ENCODE data around the gene P3H1. TPM values are rescaled to one million over a fixed set of nuclear protein-coding genes. Genes with fewer than 3 reads are reported as not detected.
A peak's percentile ranks its signal among the peaks of the same experiment; 100 is the strongest.
"Not testable (repeated sequence)": the region's sequence is repeated elsewhere in the genome, so short reads cannot be mapped to it uniquely, and the experiment has no call there.

The P3H1 gene
- total RNA-seq, 1 donor from 2014 or later = 26.5 TPM

DNA sequence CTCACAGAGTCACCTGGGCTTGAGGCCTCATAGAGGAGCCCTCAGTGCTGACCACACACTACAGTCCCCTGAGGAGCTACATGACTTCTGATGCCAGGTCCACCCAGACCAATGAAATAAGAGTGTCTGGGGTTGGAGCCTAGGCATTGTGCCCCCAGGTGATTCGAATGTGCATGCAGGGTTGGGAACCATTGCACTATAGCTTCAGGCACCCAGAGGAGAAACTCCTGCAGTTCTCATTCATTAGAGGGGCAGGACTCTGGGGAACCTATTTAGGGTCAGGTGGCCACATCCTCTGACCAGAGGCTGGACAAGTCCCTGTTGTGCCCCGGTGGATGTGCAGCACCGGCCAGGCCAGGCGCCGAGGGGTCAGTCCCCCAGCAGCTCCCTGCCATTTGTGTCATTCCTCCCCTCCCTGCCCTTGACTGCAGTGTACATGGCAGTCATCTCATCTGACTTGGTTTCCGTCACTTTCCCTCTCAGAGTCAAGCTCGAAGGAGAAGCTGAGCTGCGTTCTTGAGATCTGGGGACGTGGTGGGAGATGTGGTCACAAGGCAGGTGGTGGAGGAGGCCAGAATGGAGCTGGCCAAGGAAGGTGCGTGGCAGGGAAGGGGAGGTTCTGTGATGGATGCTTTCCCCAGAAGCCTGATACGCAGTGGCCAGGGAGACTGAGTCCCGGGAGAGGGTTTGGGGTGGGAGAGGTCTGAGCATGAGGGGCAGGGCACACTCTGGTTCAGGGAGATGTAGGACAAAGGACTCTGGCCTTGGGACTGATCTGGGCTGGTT, 33.2 kb downstream of the P3H1 start:
- DNase-seq (ENCODE audit: low spot score) = peak; percentile 27
- ATAC-seq = no peak

DNA sequence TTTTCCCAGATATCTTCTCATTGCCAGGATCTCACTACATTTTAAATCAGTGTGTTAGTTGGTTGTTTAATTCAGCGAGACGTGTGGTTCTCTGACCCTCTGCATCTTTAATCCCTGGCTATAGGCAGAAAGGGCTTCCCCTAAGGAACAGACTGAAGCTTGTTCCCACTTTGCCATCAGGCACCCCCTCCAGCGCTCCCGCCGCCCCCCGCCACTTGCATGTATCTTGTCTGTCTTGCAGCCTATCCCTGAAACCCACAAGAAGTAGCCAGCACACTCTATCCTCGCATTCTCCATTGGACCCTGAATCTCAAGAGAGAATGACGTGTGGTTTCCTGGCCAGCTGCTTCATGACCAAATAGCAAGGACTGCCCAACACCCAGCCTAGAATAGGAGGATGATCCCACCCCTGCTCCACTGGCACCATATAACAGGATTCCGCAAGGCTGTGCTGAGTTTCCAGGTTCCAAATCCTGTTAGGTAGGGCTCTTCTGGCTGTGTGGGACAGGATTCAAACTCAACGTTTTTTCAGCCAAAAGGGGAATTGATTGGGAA, 34.6 kb downstream of the P3H1 start:
- ATAC-seq = no peak
- peak; percentile 15 for DNase-seq (ENCODE audit: low spot score)

DNA sequence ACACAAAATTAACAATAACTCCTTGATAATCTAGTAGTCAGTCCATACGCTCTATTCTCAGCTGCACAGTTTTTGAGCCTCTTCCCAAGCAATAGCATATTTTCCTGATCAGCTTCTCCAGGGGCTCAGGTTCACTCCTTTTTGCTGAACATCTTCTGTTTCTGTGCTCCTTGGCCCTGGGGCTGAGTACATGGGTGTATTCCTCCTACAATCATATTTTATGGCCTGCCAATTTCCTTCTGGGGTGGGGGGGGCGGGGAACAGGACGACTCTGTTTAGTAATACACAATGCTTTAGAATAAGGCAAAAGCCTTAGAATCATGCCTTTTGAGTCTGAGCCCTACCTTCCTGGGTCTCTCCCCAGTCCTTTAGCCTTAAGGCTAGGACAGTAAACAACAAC, 35.2 kb downstream of the P3H1 start:
- DNase-seq (ENCODE audit: low spot score) (no peak), ATAC-seq (no peak)

DNA sequence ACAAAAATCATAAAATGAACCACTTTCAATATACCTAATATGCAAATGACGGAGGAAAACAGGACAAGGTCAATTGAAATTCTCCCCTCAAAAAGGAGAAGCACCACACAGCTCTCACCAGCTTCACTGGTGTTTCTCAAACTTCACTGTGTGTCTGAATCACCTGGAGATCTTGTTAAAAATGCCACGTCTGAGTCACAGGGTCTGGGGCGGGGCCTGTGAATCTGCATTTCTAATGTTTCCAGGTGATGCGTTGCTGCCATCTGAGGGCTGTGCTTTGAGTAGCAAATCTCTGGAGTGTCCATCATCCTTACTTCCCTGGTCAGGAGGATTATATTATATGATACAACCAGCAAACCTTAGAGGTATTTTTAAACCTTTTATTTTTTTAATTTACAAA, 35.8 kb downstream of the P3H1 start:
- ATAC-seq (no peak), DNase-seq (ENCODE audit: low spot score) (no peak)

DNA sequence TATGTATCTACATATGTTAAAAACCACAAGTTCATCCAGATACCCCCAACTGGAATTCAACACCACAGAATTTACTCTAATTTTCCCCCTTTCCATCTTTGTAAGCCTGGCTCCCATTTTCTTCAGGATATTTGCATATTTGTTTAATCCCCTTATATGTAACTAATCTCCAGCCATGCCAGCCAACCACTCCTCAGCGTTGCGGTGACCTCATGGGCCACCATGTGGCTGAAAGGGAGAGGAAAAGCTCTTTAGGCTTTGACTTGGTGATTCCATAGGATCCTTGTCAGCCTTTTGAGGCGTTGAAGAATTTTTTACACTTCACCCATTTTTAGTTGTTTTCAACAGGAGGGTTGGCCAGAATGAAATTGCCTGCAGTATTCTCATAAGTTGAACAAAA, 36.8 kb downstream of the P3H1 start:
- DNase-seq (ENCODE audit: low spot score) = peak; percentile 19
- no peak for ATAC-seq

DNA sequence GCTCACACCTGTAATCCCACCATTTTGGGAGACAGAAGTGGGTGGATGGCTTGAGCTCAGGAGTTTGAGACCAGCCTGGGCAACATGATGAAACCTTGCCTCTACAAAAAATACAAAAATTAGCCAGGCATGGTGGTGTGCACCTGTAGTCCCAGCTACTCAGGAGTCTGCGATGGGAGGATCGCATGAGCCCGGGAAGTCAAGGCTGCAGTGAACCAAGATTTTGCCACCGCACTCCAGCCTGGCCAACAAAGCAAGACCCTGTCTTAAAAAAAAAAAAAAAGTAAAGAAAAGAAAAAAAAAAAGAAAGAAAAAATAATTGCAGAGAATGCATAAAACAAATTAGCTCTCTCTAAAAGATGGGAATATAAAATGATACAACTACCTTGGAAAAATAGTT, 41.0 kb downstream of the P3H1 start:
- DNase-seq (ENCODE audit: low spot score) = not testable (repeated sequence)

DNA sequence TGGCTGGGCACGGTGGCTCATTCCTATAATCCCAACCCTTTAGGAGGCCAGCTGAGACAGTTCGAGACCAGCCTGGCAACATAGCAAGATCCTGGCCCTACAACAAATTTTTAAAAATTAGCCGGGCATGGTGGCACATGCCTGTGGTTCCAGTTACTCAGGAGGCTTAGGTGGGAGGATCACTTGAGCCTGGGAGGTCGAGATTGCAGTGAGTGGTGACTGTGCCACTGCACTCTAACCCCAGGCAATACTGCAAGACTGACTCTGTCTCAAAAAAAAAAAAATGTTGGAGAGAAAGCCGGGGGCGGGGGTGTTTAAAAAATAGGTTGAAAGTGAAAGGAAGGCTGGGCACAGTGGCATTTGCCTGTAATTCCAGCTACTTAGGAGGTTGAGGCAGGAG, 43.3 kb downstream of the P3H1 start:
- no peak for ATAC-seq
- DNase-seq (ENCODE audit: low spot score) = no peak

More for the DNA sequence above, 41.0 kb downstream of the P3H1 start:
- ATAC-seq = not testable (repeated sequence)

DNA sequence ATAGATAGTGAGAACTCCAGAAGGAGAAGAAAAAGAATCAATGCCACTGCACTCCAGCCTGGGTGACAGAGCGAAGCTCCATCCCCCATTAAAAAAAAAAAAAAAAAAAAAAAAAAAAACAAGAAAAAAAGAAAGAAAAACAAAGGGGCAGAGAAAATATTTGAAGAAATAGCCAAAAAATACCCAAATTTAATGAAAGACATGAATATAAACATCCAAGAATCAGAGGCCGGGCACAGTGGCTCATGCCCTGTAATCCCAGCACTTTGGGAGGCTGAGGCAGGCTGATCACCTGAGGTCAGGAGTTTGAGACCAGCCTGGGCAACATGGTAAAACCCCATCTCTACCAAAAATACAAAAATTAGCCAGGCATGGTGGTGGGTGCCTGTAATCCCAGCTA, 44.4 kb downstream of the P3H1 start:
- DNase-seq (ENCODE audit: low spot score); ATAC-seq: not testable (repeated sequence)

DNA sequence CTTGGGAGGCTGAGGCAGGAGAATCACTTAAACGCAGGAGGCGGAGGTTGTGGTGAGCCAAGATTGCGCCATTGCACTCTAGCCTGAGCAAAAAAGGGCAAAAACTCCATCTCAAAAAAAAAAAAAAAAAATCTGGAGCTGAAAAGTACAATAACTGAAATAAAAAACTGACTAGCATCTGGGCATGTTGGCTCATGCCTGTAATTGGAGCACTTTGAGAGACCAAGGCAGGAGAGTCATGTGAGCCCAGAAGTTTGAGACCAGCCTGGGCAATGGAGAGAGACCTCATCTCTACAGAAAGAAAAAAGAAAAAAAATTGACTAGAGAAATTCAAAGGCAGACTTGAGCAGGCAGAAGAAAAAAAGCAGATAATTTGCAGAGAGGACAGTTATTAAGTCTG, 44.9 kb downstream of the P3H1 start:
- ATAC-seq (no peak), DNase-seq (ENCODE audit: low spot score) (no peak)

DNA sequence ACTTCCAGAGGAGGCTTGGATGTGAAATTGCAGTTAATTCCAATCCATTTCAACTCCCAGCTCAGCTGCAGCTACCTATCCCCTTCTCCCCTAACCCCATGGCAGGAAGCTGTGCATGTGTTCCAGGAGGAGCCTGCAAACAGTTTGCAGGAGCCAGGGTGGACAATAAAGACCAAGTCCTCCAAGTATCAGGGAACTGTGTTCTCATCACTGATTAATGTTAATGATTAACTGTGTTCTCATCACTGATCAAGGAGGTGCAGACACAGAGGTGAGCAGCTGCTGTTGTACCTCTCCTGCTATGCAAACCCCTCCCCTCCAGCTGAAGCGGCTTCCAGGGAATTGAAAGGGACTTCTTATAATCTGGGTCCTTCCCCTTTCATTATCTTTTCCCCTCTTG, 46.0 kb downstream of the P3H1 start:
- ATAC-seq = peak; percentile 84
- DNase-seq (ENCODE audit: low spot score) = no peak

DNA sequence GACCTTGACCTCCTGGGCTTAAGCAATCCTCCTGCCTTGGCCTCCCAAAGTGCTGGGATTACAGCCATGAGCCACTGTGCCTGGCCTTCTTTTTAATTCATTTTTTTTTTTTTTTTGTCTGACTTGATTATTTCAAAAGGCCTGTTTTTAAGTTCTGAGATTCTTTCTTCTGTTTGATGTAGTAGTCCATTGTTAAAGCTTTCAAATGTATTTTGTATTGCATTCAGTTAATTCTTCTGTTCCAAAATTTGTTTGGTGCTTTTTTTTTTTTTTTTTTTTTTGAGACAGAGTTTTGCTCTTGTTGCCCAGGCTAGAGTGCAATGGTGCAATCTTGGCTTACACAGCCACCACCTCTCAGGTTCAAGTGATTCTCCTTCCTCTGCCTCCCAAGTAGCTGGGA, 52.4 kb downstream of the P3H1 start:
- not testable (repeated sequence) for ATAC-seq; DNase-seq (ENCODE audit: low spot score)

DNA sequence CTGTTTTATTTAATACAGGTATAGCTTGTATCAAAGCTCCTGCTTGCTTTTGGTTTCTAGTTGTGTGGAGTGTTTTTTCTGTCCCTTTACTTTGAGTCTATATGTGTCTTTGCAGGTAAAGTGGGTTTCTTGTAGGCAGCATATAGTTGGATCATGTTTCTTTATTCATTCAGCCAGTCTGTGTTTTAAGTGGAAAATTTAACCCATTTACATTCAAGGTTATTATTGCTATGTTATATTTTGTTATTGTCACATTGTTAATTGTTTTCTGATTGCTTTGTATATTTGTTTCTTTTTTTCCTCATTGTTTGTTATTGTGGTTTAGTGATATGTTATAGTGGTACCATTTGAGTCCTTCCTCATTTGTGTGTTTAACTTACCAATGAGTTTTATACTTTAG, 53.5 kb downstream of the P3H1 start:
- ATAC-seq (no peak), DNase-seq (ENCODE audit: low spot score) (no peak)

DNA sequence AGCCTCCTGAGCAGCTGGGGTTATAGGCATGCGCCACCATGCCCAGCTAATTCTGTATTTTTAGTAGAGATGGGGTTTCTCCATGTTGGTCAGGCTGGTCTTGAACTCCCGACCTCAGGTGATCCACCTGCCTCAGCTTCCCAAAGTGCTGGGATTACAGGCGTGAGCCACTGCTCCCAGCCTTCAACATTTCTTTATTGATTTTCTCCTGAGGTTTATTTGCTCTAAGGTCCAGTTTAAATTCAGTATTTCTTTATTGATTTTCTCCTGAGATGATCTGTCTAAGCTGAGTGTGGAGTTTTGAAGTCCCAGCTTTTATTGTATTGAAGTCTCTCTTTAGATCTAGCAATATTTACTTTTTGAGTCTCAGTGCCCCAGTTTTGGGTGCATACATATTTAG, 54.0 kb downstream of the P3H1 start:
- not testable (repeated sequence) for DNase-seq (ENCODE audit: low spot score)
- ATAC-seq = peak; percentile 60

DNA sequence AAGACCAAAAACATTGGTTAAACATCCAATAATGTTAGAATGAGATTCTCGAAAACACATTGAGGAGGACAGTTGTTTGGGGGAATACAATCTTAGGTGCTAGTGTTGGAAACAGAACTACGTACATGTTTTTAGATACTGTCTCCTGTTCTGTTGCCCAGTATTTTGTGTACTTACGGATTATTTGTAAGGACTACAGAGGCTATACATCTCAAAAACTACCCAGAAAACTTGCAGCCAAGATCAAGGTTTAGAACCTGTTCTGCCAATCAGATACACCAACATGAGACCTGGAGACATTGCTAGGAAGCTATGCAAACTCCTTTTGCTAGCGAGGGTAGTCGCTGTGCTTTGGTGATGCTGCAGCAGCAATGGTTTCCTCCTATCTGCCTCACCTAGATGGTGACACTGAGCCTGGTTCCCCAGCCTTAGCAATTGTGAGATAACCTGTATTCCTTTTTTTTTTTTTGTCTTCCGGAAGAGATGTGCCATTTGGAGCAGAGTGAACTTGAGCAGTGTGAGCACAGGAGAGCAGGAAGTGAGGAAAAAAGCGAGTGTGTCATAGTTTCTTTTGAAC, 62.9 kb downstream of the P3H1 start:
- ATAC-seq = no peak

DNA sequence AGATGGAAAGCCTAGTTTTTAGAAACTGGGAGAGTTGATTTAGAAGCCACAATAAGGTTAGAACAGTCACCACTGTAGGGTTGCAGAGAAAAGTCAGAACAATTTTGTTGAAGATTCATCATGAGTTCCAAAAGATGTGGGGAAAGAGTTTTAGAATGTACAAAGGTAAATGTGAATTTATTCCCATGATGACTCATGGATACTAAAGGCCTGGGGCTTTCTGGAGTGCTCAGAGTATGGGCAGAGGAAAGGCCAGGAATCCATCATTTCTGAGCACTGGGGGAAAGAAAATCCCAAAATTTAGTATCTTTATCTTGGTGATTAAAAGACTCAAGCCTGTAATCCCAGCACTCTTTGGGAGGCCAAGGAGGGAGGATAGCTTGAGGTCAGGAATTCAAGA, 66.8 kb downstream of the P3H1 start:
- ATAC-seq = no peak
- no peak for DNase-seq (ENCODE audit: low spot score)

More for the DNA sequence above, 62.9 kb downstream of the P3H1 start:
- DNase-seq (ENCODE audit: low spot score) = no peak

DNA sequence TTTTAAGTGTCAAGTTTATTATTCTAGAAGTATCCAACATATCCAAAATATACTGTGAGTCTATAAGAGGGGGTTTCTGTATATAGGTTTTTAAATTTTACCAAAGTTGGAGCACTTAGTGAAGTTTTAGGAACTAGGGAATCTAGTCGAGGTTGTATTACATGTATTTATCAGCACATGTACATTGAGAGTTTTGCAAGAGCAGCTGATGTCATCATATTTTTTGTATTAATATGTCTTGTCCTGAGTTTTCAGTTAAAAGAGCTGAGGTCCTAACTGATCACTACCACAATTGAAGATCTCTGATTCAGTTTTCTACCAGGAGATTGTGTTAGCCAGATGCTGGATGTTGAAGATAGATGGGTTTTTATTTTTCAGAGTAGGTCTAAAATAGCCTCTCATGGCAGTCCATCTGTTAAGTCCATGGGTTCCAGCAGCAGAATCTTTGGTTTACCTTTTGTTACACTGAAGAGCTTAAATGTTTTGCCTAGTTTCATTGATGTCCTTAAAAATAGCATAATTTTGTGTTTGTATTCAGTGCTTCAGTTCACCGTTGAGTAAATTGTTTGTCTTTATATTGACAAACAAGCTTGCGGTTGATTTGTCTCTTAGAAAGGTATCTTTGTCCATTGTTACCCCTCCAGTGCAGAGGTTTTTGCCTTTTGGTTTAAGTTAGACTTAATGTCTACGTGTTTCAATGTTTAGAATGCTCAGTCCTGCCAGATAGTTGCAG, 68.6 kb downstream of the P3H1 start:
- no peak for ATAC-seq
- no peak for DNase-seq (ENCODE audit: low spot score)

Other genes with a start within 250 kb of the P3H1 start
- gene PPIH, start 108.6 kb downstream of the P3H1 start, total RNA-seq = 7.7 TPM
- 183 TPM for gene YBX1, start 84.6 kb downstream of the P3H1 start, total RNA-seq
- gene CLDN19, start 26.8 kb downstream of the P3H1 start, total RNA-seq = not detected
- 4.0 TPM for gene C1orf50, start 221 bp upstream of the P3H1 start, total RNA-seq
- 0.08 TPM for gene TMEM269, start 18.0 kb upstream of the P3H1 start, total RNA-seq
- 15.1 TPM for gene ERMAP, start 50.1 kb upstream of the P3H1 start, total RNA-seq
- gene SVBP, start 50.4 kb upstream of the P3H1 start, total RNA-seq = 6.9 TPM
- 6.8 TPM for gene ZNF691, start 79.6 kb upstream of the P3H1 start, total RNA-seq
- gene SLC2A1, start 191.8 kb upstream of the P3H1 start, total RNA-seq = 9.5 TPM

Measured in left lobe of liver (tissue), 2 donors.